Breast epithelium (tissue), 3 donors: ENCODE results near the gene ELAVL1.

ENCODE experiments used
- CTCF ChIP-seq, 3 donors: fragments of 450-650 bp; IDR thresholded peaks; one replicate each; pipeline ENCODE4 v1.5.1; 2016 to 2017; ENCODE audit warnings: antibody characterized with exemption in 3 of 3, mild to moderate bottlenecking in 3 of 3, moderate library complexity in 3 of 3
- POLR2AphosphoS5 ChIP-seq, 3 donors: sonication (generic); formaldehyde crosslinking; IDR thresholded peaks; one replicate each; pipeline ENCODE4 v1.6.1; 2017; ENCODE audit warnings: antibody characterized with exemption in 3 of 3

DNA sequence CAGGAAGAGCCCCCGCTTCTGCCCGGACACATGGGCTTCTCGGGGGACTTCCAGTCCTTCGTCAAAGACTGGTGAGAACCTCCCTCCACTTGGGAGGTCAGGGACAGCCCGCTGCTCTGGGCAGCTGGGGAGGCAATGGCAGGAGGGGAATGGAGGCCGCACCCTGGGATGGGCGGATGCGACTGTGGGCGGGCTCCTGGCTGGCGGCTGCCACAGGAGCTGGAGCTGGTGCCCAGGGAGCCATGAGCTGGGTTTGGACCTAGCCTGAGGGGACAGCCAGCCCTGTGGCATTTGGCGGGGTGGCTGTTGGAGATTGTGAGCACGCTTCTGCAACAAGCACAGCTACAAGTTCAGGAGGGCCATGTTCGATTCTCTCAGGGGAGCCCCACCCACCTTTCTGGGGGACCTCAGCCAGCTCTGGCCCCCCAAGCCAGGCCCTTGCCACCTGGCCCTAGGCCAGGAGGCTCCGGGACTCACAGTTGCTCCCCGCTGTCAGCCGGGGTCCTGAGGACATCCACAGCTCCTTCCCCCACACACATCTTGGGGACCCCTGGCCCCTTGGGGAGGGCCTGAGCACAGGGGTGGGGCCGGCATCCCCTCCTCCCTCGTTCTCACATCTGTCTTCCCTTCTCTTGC is 93.8 kb downstream of the ELAVL1 start:
- TF ChIP-seq CTCF (IDR thresholded peaks at IDR 0.05) (no peak), POLR2AphosphoS5 (IDR thresholded peaks at IDR 0.05) (no peak)
